Measurements from ENCODE around the gene UNK. TPM values are rescaled to one million over a fixed set of nuclear protein-coding genes. Genes with fewer than 3 reads are reported as not detected.

UNK gene
- total and polyA plus RNA-seq, 7 donors: 12.7 to 29.6 (median 23.5) TPM

DNA sequence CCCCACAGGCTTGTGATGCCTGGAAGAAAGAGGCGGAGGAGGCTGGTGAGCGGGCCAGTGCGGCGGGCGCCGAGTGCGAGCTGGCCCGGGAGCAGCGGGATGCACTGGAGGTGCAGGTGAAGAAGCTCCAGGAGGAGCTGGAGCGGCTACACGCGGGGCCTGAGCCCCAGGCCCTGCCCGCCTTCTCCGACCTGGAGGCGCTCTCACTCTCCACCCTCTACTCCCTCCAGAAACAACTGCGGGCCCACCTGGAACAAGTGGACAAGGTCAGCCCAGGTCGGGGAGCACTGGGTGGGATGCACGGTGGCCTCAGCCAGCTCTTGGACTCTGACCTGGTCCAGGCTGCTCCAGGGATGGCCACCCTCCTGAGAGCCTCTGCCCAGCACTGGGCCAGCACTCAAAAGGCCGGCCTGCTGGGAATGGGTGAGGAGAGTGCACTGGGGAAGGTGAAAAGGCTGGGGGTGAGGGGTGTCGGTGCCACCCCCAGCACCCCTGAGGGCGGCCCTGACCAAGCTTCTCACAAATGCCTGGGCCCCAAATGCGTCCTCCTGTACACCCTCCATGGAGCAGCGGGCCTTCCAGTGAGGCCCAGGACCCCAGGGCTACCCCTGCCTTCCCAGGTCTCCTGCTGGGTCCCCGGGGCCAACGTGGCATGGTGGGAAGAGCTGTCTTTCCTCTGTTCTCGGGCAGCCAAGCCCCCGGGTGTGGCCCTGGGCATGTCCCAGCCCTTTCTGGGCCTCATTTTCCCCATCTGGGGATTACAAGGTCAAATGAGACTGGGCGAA is 38.8 kb downstream of the UNK start:
- intact Hi-C loops (cut with DNase I): loop anchor here (10.0 kb wide), 1 partner anchor 261 kb away; no protein-coding TSS in a partner anchor
- peaks cover 0 to 21% (median 17%) of the 10 kb centered on the region in 4 donors for H3K4me1 ChIP-seq
- H3K36me3 ChIP-seq: peaks cover 38 to 73% (median 42%) of the 10 kb centered on the region in 4 donors
- DNase-seq: no peak
- H3K9me3 ChIP-seq: no peaks in the 10 kb centered on the region
- 87 to 90% methylated on average over 28 of the region's 28 CpGs for WGBS, 2 donors
- TF ChIP-seq, protein P1, sequence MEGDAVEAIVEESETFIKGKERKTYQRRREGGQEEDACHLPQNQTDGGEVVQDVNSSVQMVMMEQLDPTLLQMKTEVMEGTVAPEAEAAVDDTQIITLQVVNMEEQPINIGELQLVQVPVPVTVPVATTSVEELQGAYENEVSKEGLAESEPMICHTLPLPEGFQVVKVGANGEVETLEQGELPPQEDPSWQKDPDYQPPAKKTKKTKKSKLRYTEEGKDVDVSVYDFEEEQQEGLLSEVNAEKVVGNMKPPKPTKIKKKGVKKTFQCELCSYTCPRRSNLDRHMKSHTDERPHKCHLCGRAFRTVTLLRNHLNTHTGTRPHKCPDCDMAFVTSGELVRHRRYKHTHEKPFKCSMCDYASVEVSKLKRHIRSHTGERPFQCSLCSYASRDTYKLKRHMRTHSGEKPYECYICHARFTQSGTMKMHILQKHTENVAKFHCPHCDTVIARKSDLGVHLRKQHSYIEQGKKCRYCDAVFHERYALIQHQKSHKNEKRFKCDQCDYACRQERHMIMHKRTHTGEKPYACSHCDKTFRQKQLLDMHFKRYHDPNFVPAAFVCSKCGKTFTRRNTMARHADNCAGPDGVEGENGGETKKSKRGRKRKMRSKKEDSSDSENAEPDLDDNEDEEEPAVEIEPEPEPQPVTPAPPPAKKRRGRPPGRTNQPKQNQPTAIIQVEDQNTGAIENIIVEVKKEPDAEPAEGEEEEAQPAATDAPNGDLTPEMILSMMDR (IDR thresholded peaks at IDR 0.05): no peak
- no peak for TF ChIP-seq POLR2A (IDR thresholded peaks at IDR 0.05)
- no peak for TF ChIP-seq POLR2AphosphoS5 (IDR thresholded peaks at IDR 0.05)
- no peak for TF ChIP-seq EP300 (IDR thresholded peaks at IDR 0.05)
- H3K4me3 ChIP-seq: no peak overlapping the region
- H3K27ac ChIP-seq: no peak overlapping the region
- H3K27me3 ChIP-seq: no peaks in the 10 kb centered on the region

DNA sequence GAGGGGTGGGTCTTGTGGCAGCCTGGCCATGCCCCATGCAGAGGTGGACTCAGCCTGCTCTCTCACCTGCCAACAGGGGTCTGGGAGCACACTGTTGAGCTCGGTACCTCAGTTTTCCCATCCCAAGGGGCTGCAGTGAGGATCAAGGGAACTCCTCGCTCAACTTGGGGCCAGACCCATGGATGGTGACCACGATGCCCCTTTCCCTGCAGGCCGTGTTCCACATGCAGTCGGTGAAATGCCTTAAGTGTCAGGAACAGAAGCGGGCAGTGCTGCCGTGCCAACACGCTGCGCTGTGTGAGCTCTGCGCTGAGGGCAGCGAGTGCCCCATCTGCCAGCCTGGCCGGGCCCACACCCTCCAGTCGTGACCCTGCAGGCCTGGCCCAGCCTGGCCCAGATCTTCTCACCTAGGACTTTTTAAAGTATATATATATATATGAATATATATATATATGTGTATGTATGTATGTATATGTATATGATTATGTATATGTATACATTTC is 39.5 kb downstream of the UNK start:
- TF ChIP-seq, protein P1 (IDR thresholded peaks at IDR 0.05): no peak
- no peak for TF ChIP-seq POLR2A (IDR thresholded peaks at IDR 0.05)
- TF ChIP-seq EP300 (IDR thresholded peaks at IDR 0.05): no peak
- Histone ChIP-seq H3K27ac (peak overlapping the region in 1 of 4 donors; percentile 31), H3K4me3 (no peak overlapping the region), H3K27me3 (no peaks in the 10 kb centered on the region), H3K36me3 (peaks cover 31 to 66% (median 36%) of the 10 kb centered on the region in 4 donors), H3K9me3 (no peaks in the 10 kb centered on the region), H3K4me1 (peaks cover 0 to 22% (median 18%) of the 10 kb centered on the region in 4 donors)
- WGBS, 2 donors: 94 to 96% methylated on average over 13 of the region's 13 CpGs
- no peak for DNase-seq
- intact Hi-C loops (cut with DNase I): loop anchor here (10.0 kb wide), 1 partner anchor 261 kb away; no protein-coding TSS in a partner anchor

DNA sequence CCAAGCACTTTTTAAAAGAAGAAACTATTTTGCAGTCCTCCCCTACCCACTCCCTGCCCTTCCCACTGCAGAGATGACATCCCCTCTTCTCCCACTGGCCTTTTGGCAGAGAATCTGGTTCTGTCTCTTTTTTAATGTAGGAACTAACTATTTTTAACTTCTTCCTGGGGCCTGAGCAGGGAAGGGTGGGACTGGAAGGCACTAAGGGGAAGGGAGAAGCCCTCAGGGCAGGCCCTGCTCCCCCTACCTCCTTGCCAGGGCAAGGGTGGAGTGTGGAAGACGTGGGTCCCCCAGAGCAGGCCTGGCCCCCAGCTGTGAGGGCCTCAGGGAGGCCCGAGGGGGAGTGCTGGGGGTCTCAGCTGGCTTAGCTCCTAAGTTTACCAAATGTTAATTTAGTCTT is 40.1 kb downstream of the UNK start:
- Histone ChIP-seq H3K36me3 (peaks cover 26 to 61% (median 30%) of the 10 kb centered on the region in 4 donors), H3K4me3 (no peak overlapping the region), H3K27me3 (no peaks in the 10 kb centered on the region), H3K4me1 (peaks cover 0 to 22% (median 18%) of the 10 kb centered on the region in 4 donors), H3K9me3 (no peaks in the 10 kb centered on the region), H3K27ac (peak overlapping the region in 3 of 4 donors; percentile 18 to 31 (median 25))
- WGBS, 2 donors: 69 to 78% methylated on average over 2 of the region's 2 CpGs
- intact Hi-C loops (cut with DNase I): loop anchor here (5.0 to 10.0 kb wide), 2 partner anchors 62 to 260 kb away; no protein-coding TSS in a partner anchor
- TF ChIP-seq, protein P1 (IDR thresholded peaks at IDR 0.05): no peak
- no peak for TF ChIP-seq EP300 (IDR thresholded peaks at IDR 0.05)
- no peak for TF ChIP-seq POLR2A (IDR thresholded peaks at IDR 0.05)
- no peak for TF ChIP-seq POLR2AphosphoS5 (IDR thresholded peaks at IDR 0.05)
- no peak for DNase-seq

DNA sequence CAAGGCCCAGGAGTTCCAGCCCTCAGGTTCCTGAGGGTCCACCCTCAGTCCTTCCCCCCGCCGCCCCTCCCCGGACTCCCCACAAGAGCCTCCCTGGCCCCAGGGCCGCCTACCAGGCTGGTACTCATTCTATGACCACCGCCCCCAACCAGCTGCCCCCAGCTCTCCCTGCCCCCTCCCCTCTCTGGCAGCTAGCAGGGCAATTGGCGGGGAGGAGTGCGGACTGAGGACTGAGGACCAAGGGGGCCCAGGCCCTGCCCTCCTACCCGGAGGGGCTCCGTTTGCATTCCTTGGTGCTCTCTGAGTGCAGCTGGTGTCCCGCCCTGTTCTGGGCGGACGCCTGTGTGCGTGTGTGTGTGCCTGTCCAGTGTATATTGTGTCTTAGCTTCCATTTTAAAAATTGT is 40.5 kb downstream of the UNK start:
- 90 to 92% methylated on average over 13 of the region's 13 CpGs for WGBS, 2 donors
- Histone ChIP-seq H3K27ac (peak overlapping the region in 3 of 4 donors; percentile 18 to 31 (median 25)), H3K9me3 (no peaks in the 10 kb centered on the region), H3K4me3 (no peak overlapping the region), H3K27me3 (no peaks in the 10 kb centered on the region), H3K4me1 (peaks cover 0 to 22% (median 18%) of the 10 kb centered on the region in 4 donors), H3K36me3 (peaks cover 21 to 58% (median 25%) of the 10 kb centered on the region in 4 donors)
- TF ChIP-seq POLR2AphosphoS5 (IDR thresholded peaks at IDR 0.05): no peak
- TF ChIP-seq, protein P1 (IDR thresholded peaks at IDR 0.05): no peak
- TF ChIP-seq POLR2A (IDR thresholded peaks at IDR 0.05): no peak
- intact Hi-C loops (cut with DNase I): loop anchor here (5.0 to 10.0 kb wide), 2 partner anchors 63 to 260 kb away; no protein-coding TSS in a partner anchor
- DNase-seq: peak; percentile 57

Measured in sigmoid colon (tissue), 7 donors.